ENCODE data around the gene NODAL. TPM values are rescaled to one million over a fixed set of nuclear protein-coding genes. Genes with fewer than 3 reads are reported as not detected.
"Not testable (repeated sequence)": the region's sequence is repeated elsewhere in the genome, so short reads cannot be mapped to it uniquely, and the experiment has no call there.

The NODAL gene
- total and polyA plus RNA-seq, 2 experiments from 2014 or later, result 11.2 to 28.4 TPM

- DNase-seq (ENCODE audit: low spot score), result no peak
- no peak overlapping the region for H3K4me3 Mint-ChIP-seq
- no peak overlapping the region for H2AFZ ChIP-seq
These were observed 46.3 kb upstream of the NODAL start for GRCh38 chr10:70487824-70488223.

GRCh38 chr10:70483872-70484271, 42.4 kb upstream of the NODAL start:
- not testable (repeated sequence) for H3K27ac Mint-ChIP-seq; ATAC-seq; H3K36me3 ChIP-seq (ENCODE audit: insufficient read depth); H3K4me2 ChIP-seq; H3F3A ChIP-seq (replicated peaks; ENCODE audit: low read depth); H3K4me3 Mint-ChIP-seq; H3K27ac ChIP-seq (ENCODE audit: low read depth); H3K27me3 ChIP-seq (ENCODE audit: insufficient read depth); H3K9me2 ChIP-seq (ENCODE audit: insufficient read depth); H3K4me3 ChIP-seq; H2AFZ ChIP-seq; DNase-seq (ENCODE audit: low spot score); H3K9me3 Mint-ChIP-seq
- Histone ChIP-seq H3K4me1 (ENCODE audit: insufficient read depth) (peaks cover 19% of the 10 kb centered on the region), H3K79me2 (replicated peaks; ENCODE audit: insufficient read depth) (peaks cover 47% of the 10 kb centered on the region), H4K20me1 (replicated peaks; ENCODE audit: insufficient read depth) (peaks cover 13% of the 10 kb centered on the region)
- Mint-ChIP-seq H3K36me3 (ENCODE audit: low read depth) (peaks cover 25% of the 10 kb centered on the region), H3K27me3 (ENCODE audit: insufficient read depth, low read depth, poor library complexity) (peaks cover 16% of the 10 kb centered on the region), H3K4me1 (peaks cover 43% of the 10 kb centered on the region)

More at GRCh38 chr10:70487824-70488223, 46.3 kb upstream of the NODAL start:
- TF ChIP-seq STAT1 (IDR thresholded peaks at IDR 0.05; ENCODE audit: unreplicated experiment) (no peak), REST (IDR thresholded peaks at IDR 0.05; ENCODE audit: unreplicated experiment) (no peak), POLR2AphosphoS5 (IDR thresholded peaks at IDR 0.05; ENCODE audit: low read depth) (no peak), JUNB (IDR thresholded peaks at IDR 0.05; ENCODE audit: unreplicated experiment) (no peak), CREB1 (CRISPR knock-in tag; IDR thresholded peaks at IDR 0.05; ENCODE audit: low read depth) (no peak), EZH2 (IDR thresholded peaks at IDR 0.05; ENCODE audit: low read depth, unreplicated experiment) (no peak), CTCF (conservative IDR thresholded peaks at IDR 0.05; ENCODE audit: low read depth in 2 of 2) (no peak), EZH2phosphoT487 (IDR thresholded peaks at IDR 0.05; ENCODE audit: unreplicated experiment) (no peak), ETS1 (IDR thresholded peaks at IDR 0.05) (no peak), ZNF331 (CRISPR knock-in tag; IDR thresholded peaks at IDR 0.05; ENCODE audit: low read depth) (no peak), ZNF114 (CRISPR knock-in tag; IDR thresholded peaks at IDR 0.05) (no peak)
- H3K27ac Mint-ChIP-seq, result no peak overlapping the region
- ATAC-seq, result no peak
- Histone ChIP-seq H3K27ac (ENCODE audit: low read depth) (no peak overlapping the region), H3F3A (replicated peaks; ENCODE audit: low read depth) (0 out of 2 replicates have a peak, but pooled peaks cover 10% of the 10 kb centered on the region), H3K4me3 (no peak overlapping the region), H3K4me2 (no peak overlapping the region), H3K27me3 (ENCODE audit: insufficient read depth) (no peaks in the 10 kb centered on the region), H3K79me2 (replicated peaks; ENCODE audit: insufficient read depth) (peaks cover 48% of the 10 kb centered on the region), H3K4me1 (ENCODE audit: insufficient read depth) (peaks cover 20% of the 10 kb centered on the region; the same call in 1 of the 2 replicates), H3K9me2 (ENCODE audit: insufficient read depth) (no peaks in the 10 kb centered on the region), H4K20me1 (replicated peaks; ENCODE audit: insufficient read depth) (peaks cover 13% of the 10 kb centered on the region), H3K36me3 (ENCODE audit: insufficient read depth) (no peaks in the 10 kb centered on the region)
- peaks cover 37% of the 10 kb centered on the region for H3K4me1 Mint-ChIP-seq
- H3K9me3 Mint-ChIP-seq, result no peaks in the 10 kb centered on the region
- H3K36me3 Mint-ChIP-seq (ENCODE audit: low read depth), result peaks cover 25% of the 10 kb centered on the region
- H3K27me3 Mint-ChIP-seq (ENCODE audit: insufficient read depth, low read depth, poor library complexity), result peaks cover 12% of the 10 kb centered on the region

Measured in GM23338 (cell line).